K562 (cell line): ENCODE results near the gene MXI1. TPM values are rescaled to one million over a fixed set of nuclear protein-coding genes. Genes with fewer than 3 reads are reported as not detected.

ENCODE experiments used
- ATAC-seq: fragments of 200-7000 bp; cut with Tn5 transposase; 3 replicates; pipeline ENCODE4 v1.9.1; 2020; ENCODE audit warnings: moderate library complexity
- BruUV-seq: library from RNA; stranded (reverse); fragments of 400-500 nt; replicated peaks from 2 replicates; lab custom pipeline; 2021; lab: Mats Ljungman, UMichigan
- CTCF ChIA-PET: fragments of 300-600 bp; formaldehyde crosslinking; extraction: SDS; loops from one replicate; lab custom pipeline; 2021; ENCODE audit warnings: low intra/inter-chr PET ratio; lab: Yijun Ruan, JAX
- POLR2A ChIA-PET: fragments of 300-600, 350-650 bp; sonication (Branson Sonifier 250); formaldehyde crosslinking; extraction: SDS; loops from one replicate; lab custom pipeline; 2021; ENCODE audit warnings: antibody characterized with exemption, inconsistent platforms; lab: Yijun Ruan, JAX
- DNase-seq, 4 experiments: peaks; one replicate each; pipeline versions ENCODE4 v3.0.0 to v3.0.0-alpha.2; 2011 to 2018; ENCODE audit warnings: low spot score in 3 of 4, mixed read lengths in 3 of 4; ENCODE audit errors: extremely low read depth in 1 of 4
- FAIRE-seq: peaks from 2 replicates; lab custom pipeline; 2011; peaks lifted over from hg19 to GRCh38; lab: Jason Lieb, UNC
- H2AFZ ChIP-seq: 2 replicates; pipeline ENCODE4 v1.6.0; 2011; ENCODE audit warnings: low read depth, low read length, control low read depth, inconsistent platforms
- H3K27ac ChIP-seq: fragments of 200-600 bp; 3 replicates; pipeline ENCODE4 v1.8.0; 2011; ENCODE audit warnings: low read depth, mild to moderate bottlenecking, control low read depth, inconsistent platforms, low read length, moderate library complexity, mixed read lengths; ENCODE audit errors: extremely low read depth
- H3K27me3 ChIP-seq, 2 experiments: fragments of 300-600 bp in 1 of 2; 2 replicates in 1 of 2; 3 replicates in 1 of 2; pipeline versions ENCODE4 v1.6.0 to v1.8.0; 2011; ENCODE audit warnings: inconsistent platforms in 2 of 2, low read length in 2 of 2, mild to moderate bottlenecking in 1 of 2, mixed read lengths in 1 of 2, moderate library complexity in 1 of 2; ENCODE audit not compliant: control insufficient read depth in 2 of 2, insufficient read depth in 2 of 2
- H3K36me3 ChIP-seq: fragments of 300-600 bp; 3 replicates; pipeline ENCODE4 v1.8.0; 2011; ENCODE audit warnings: mild to moderate bottlenecking, low read length, inconsistent platforms; ENCODE audit not compliant: control insufficient read depth, insufficient read depth
- H3K4me1 ChIP-seq, 2 experiments: fragments of 200-600 bp in 1 of 2; replicated peaks in 1 of 2; 2 replicates in 1 of 2; 3 replicates in 1 of 2; pipeline versions ENCODE4 v1.5.1 to v1.8.0; 2011; ENCODE audit warnings: inconsistent platforms in 2 of 2, low read length in 2 of 2, mild to moderate bottlenecking in 1 of 2, mixed read lengths in 1 of 2, moderate library complexity in 1 of 2; ENCODE audit not compliant: control insufficient read depth in 2 of 2, insufficient read depth in 2 of 2
- H3K4me2 ChIP-seq: 2 replicates; pipeline ENCODE4 v1.6.1; 2011; ENCODE audit warnings: low read length, control low read depth, inconsistent platforms, mixed read lengths; ENCODE audit not compliant: insufficient read depth
- H3K4me3 ChIP-seq: fragments of 200-600 bp; sonication (generic), shearing (Covaris generic); 2 replicates; pipeline ENCODE4 v1.5.1; 2016; ENCODE audit warnings: control low read depth, inconsistent platforms
- H3K79me2 ChIP-seq: fragments of 200-600 bp; 3 replicates; pipeline ENCODE4 v1.8.0; 2011; ENCODE audit warnings: low read length, inconsistent platforms; ENCODE audit not compliant: control insufficient read depth, insufficient read depth
- H3K9ac ChIP-seq, 2 experiments: 2 replicates each; pipeline versions ENCODE4 v1.6.0 to v1.6.1; 2011; ENCODE audit warnings: low read depth in 2 of 2, low read length in 2 of 2, control low read depth in 1 of 2, inconsistent platforms in 1 of 2, mild to moderate bottlenecking in 1 of 2, mixed read lengths in 1 of 2; ENCODE audit not compliant: insufficient read depth in 1 of 2
- H3K9me1 ChIP-seq: one replicate; pipeline ENCODE4 v1.6.0; 2011; ENCODE audit warnings: inconsistent platforms, mild to moderate bottlenecking, low read length, moderate library complexity; ENCODE audit not compliant: control insufficient read depth, insufficient read depth
- H3K9me3 ChIP-seq: replicated peaks from 2 replicates; pipeline ENCODE4 v1.5.1; 2011; ENCODE audit warnings: low read depth, low read length, inconsistent platforms; ENCODE audit not compliant: control insufficient read depth, insufficient read depth
- H4K20me1 ChIP-seq: replicated peaks from 2 replicates; pipeline ENCODE4 v1.6.1; 2011; ENCODE audit warnings: low read length, inconsistent platforms, mixed read lengths; ENCODE audit not compliant: control insufficient read depth, insufficient read depth
- BMI1 ChIP-seq: fragments of 150-350 bp; IDR thresholded peaks from 2 replicates; pipeline ENCODE4 v1.6.1; 2014; ENCODE audit warnings: low read length
- CBFA2T3 ChIP-seq: fragments of 450-650 bp; IDR thresholded peaks from 2 replicates; pipeline ENCODE4 v1.6.1; 2017
- CSDE1 ChIP-seq, 2 experiments: fragments of 450-650 bp; IDR thresholded peaks; 2 replicates each; pipeline ENCODE4 v1.6.1; 2016; ENCODE audit warnings: mild to moderate bottlenecking in 1 of 2
- DACH1 ChIP-seq: fragments of 450-650 bp; IDR thresholded peaks from 2 replicates; pipeline ENCODE4 v1.6.1; 2018; ENCODE audit not compliant: partially characterized antibody
- DMBX1 ChIP-seq: fragments of 250-450 bp; sonication (Bioruptor Pico); IDR thresholded peaks from 2 replicates; pipeline ENCODE4 v1.8.0; 2022; ENCODE audit warnings: inconsistent platforms, mild to moderate bottlenecking, moderate library complexity, borderline replicate concordance
- ETV1 ChIP-seq: fragments of 450-650 bp; conservative IDR thresholded peaks from 2 replicates; pipeline ENCODE4 v1.6.1; 2016; ENCODE audit warnings: missing genetic modification characterization, control low read depth, low read depth, missing compliant biosample characterization
- FOXO4 ChIP-seq: fragments of 450-650 bp; formaldehyde crosslinking; IDR thresholded peaks from 2 replicates; pipeline ENCODE4 v1.4.0; 2020; ENCODE audit warnings: mild to moderate bottlenecking, moderate library complexity
- HEY1 ChIP-seq: fragments of 250-450 bp; sonication (Bioruptor Pico); IDR thresholded peaks from 2 replicates; pipeline ENCODE4 v1.5.0; 2020; ENCODE audit warnings: mild to moderate bottlenecking, moderate library complexity, borderline replicate concordance
- JUNB ChIP-seq: fragments of 450-650 bp; formaldehyde crosslinking; conservative IDR thresholded peaks from 2 replicates; pipeline ENCODE4 v1.4.0; 2020; ENCODE audit warnings: mild to moderate bottlenecking
- POLR2AphosphoS2 ChIP-seq: IDR thresholded peaks from 2 replicates; pipeline ENCODE4 v1.6.1; 2012; ENCODE audit warnings: low read length, improper control_type of control experiment
- ZNF347 ChIP-seq: fragments of 450-650 bp; formaldehyde crosslinking; IDR thresholded peaks from 2 replicates; pipeline ENCODE4 v1.4.0; 2020; ENCODE audit warnings: low read depth, mild to moderate bottlenecking, moderate library complexity
- WGBS: fragments of 100-300 bp; shearing (Covaris generic); methylation state at CpG from one replicate; pipeline ENCODE4 v1.1.6; 2016; ENCODE audit warnings: low coverage, mixed read lengths; ENCODE audit not compliant: insufficient coverage; ENCODE audit errors: missing lambda C conversion rate; 5-methylcytosine and 5-hydroxymethylcytosine counted together
- in situ Hi-C: fragments of 300-500 bp; cut with MboI; formaldehyde crosslinking; loops from 4 replicates; pipeline ENCODE4 v1.15.0; 2018; ENCODE audit warnings: inconsistent platforms, mixed read lengths
- intact Hi-C: fragments of 100-400 bp; cut with micrococcal nuclease; formaldehyde crosslinking; loops from 2 replicates; pipeline ENCODE4 v1.14.2; 2022
- polyA plus RNA-seq, 8 experiments: library from polyadenylated mRNA; depleted of rRNA in 4 of 8; stranded (reverse) in 5 of 8; unstranded in 3 of 8; fragments of >200 nt; fragmentation: Nextera tagmentation in 2 of 8; fragmentation: Illumina TruSeq in 1 of 8; extraction: Ambion mirVana in 2 of 8; extraction: Trizol in 1 of 8; gene quantifications; 2 replicates each; pipeline versions ENCODE4 v1.2.1 to v1.2.3, GENCODE V29; 2011 to 2014; ENCODE audit warnings: inconsistent platforms in 1 of 8, missing spikeins in 1 of 8
- total RNA-seq, 7 experiments: library from RNA; depleted of rRNA in 6 of 7; stranded (reverse); fragments of >200 nt in 6 of 7; fragmentation: Illumina TruSeq in 2 of 7; extraction: Trizol in 2 of 7; gene quantifications; 2 replicates each; pipeline versions ENCODE4 v1.2.1 to v1.2.3, GENCODE V29; 2011 to 2021; ENCODE audit warnings: low replicate concordance in 1 of 7
- TF ChIP-seq, protein P1 (sequence below): fragments of 250-450 bp; sonication (Bioruptor Pico); IDR thresholded peaks from 2 replicates; pipeline ENCODE4 v1.4.0; 2020; ENCODE audit warnings: mild to moderate bottlenecking, moderate library complexity, borderline replicate concordance
- TF ChIP-seq, protein P2 (sequence below): fragments of 450-650 bp; conservative IDR thresholded peaks from 2 replicates; pipeline ENCODE4 v1.6.1; 2016; ENCODE audit warnings: missing genetic modification characterization, low read depth, mild to moderate bottlenecking, control low read depth, missing compliant biosample characterization

Gene MXI1
- total and polyA plus RNA-seq, 9 of the 15 experiments (the other 6 are each of a cell fraction or from before 2014, with no cell fraction given), result 9.1 to 23.7 (median 14.8) TPM

DNA sequence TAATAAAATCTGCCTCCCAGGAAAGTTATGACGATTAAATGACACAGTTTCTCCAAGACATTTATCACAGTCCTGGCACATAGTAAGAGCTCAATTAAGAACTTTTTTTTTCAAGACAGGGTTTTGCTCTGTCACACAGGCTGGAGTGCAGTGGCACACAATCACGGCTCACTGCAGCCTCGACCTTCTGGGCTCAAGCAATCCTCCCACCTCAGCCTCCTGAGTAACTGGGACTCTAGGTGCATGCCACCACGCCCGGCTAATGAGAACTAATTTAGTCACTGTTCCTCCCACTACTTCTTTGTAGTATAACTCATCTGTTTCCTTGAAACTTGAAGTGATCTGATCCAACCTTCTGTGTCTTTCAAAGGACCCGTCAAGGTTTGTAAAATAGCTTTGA, 42.2 kb upstream of the MXI1 start (continued):
- TF ChIP-seq FOXO4 (CRISPR knock-in tag) (no peak), HEY1 (CRISPR knock-in tag) (no peak), ETV1 (no peak), DMBX1 (CRISPR knock-in tag) (no peak), ZNF347 (no peak)
- TF ChIP-seq, protein P1, sequence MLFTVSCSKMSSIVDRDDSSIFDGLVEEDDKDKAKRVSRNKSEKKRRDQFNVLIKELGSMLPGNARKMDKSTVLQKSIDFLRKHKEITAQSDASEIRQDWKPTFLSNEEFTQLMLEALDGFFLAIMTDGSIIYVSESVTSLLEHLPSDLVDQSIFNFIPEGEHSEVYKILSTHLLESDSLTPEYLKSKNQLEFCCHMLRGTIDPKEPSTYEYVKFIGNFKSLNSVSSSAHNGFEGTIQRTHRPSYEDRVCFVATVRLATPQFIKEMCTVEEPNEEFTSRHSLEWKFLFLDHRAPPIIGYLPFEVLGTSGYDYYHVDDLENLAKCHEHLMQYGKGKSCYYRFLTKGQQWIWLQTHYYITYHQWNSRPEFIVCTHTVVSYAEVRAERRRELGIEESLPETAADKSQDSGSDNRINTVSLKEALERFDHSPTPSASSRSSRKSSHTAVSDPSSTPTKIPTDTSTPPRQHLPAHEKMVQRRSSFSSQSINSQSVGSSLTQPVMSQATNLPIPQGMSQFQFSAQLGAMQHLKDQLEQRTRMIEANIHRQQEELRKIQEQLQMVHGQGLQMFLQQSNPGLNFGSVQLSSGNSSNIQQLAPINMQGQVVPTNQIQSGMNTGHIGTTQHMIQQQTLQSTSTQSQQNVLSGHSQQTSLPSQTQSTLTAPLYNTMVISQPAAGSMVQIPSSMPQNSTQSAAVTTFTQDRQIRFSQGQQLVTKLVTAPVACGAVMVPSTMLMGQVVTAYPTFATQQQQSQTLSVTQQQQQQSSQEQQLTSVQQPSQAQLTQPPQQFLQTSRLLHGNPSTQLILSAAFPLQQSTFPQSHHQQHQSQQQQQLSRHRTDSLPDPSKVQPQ, result no peak

- no peak overlapping the region for H3K4me3 ChIP-seq
- no peaks in the 10 kb centered on the region; a peak in 1 of 5 replicates for H3K4me1 ChIP-seq
- H3K27me3 ChIP-seq, result peaks cover 9 to 43% of the 10 kb centered on the region in 2 experiments; a peak in 4 of 5 replicates
- BruUV-seq, result no TSS peak
- ChIA-PET CTCF (no interaction called here), POLR2A (interaction anchor here (0.9 kb wide), 1 partner anchor 64 kb away, joined by 3 read pairs; no protein-coding TSS in a partner anchor)
- no peaks in the 10 kb centered on the region for H3K9me3 ChIP-seq
- H4K20me1 ChIP-seq, result no peaks in the 10 kb centered on the region
- ATAC-seq (no peak), DNase-seq (no peak), FAIRE-seq (no peak)
- H2AFZ ChIP-seq, result no peak overlapping the region
- H3K9me1 ChIP-seq, result no peaks in the 10 kb centered on the region
- WGBS, result 17% methylated on average over 6 of the region's 7 CpGs
- in situ Hi-C loops (no loop called here), intact Hi-C loops (no loop called here)
- no peak overlapping the region for H3K27ac ChIP-seq
- H3K9ac ChIP-seq, result no peak overlapping the region
- H3K4me2 ChIP-seq, result no peak overlapping the region
- H3K79me2 ChIP-seq, result no peaks in the 10 kb centered on the region
- H3K36me3 ChIP-seq, result no peaks in the 10 kb centered on the region
- TF ChIP-seq, protein P2, sequence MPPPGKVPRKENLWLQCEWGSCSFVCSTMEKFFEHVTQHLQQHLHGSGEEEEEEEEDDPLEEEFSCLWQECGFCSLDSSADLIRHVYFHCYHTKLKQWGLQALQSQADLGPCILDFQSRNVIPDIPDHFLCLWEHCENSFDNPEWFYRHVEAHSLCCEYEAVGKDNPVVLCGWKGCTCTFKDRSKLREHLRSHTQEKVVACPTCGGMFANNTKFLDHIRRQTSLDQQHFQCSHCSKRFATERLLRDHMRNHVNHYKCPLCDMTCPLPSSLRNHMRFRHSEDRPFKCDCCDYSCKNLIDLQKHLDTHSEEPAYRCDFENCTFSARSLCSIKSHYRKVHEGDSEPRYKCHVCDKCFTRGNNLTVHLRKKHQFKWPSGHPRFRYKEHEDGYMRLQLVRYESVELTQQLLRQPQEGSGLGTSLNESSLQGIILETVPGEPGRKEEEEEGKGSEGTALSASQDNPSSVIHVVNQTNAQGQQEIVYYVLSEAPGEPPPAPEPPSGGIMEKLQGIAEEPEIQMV (tag), result no peak
- TF ChIP-seq JUNB (CRISPR knock-in tag), result no peak
- TF ChIP-seq BMI1, result no peak
- no peak for TF ChIP-seq CSDE1 (IDR thresholded peaks at IDR 0.05)
- no peak for TF ChIP-seq POLR2AphosphoS2
- TF ChIP-seq CBFA2T3, result no peak
- no peak for TF ChIP-seq DACH1
These were observed 40.3 kb upstream of the MXI1 start for GRCh38 chr10:110167149-110167548.
